ENCODE results near the gene CARMIL3.

DNA sequence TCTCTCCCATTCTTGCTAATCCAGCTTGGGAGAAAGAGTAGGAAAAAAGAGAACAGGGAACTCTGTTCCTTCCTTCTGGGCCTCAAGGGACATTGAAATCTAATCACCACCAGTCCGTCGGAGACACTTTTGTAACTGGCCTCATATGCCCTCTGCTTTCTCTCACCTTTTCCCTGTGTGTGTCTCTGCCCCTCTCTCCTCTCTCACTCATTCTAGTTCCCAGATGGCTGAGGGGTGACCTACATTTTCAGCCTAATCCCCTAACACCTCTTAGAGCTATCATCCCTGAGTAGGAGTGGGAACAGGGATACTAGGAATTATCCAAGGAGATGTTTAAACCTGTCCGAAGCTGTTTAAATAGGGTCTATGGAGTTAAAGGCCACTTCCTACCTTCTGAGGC, 33.4 kb downstream of the CARMIL3 start:
- TF ChIP-seq, protein P1, sequence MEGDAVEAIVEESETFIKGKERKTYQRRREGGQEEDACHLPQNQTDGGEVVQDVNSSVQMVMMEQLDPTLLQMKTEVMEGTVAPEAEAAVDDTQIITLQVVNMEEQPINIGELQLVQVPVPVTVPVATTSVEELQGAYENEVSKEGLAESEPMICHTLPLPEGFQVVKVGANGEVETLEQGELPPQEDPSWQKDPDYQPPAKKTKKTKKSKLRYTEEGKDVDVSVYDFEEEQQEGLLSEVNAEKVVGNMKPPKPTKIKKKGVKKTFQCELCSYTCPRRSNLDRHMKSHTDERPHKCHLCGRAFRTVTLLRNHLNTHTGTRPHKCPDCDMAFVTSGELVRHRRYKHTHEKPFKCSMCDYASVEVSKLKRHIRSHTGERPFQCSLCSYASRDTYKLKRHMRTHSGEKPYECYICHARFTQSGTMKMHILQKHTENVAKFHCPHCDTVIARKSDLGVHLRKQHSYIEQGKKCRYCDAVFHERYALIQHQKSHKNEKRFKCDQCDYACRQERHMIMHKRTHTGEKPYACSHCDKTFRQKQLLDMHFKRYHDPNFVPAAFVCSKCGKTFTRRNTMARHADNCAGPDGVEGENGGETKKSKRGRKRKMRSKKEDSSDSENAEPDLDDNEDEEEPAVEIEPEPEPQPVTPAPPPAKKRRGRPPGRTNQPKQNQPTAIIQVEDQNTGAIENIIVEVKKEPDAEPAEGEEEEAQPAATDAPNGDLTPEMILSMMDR (IDR thresholded peaks at IDR 0.05), result no peak
- no peak for TF ChIP-seq POLR2AphosphoS5 (IDR thresholded peaks at IDR 0.05; ENCODE audit: insufficient read depth in 1 of 2, low read depth in 1 of 2)
- no peak for TF ChIP-seq POLR2A (IDR thresholded peaks at IDR 0.05)

All from vagina (tissue), 2 donors.